ENCODE data around the gene APMAP.

Gene APMAP

GRCh38 chr20:24998121-24998520 is 5.6 kb upstream of the APMAP start:
- H3K4me3 ChIP-seq (ENCODE audit: severe bottlenecking), result no peak overlapping the region
- DNase-seq (ENCODE audit: low spot score) (no peak), ATAC-seq (ENCODE audit: low read depth) (no peak)
- no peak for TF ChIP-seq CTCF (IDR thresholded peaks at IDR 0.05; ENCODE audit: poor library complexity, severe bottlenecking)
- H3K9me3 ChIP-seq (ENCODE audit: severe bottlenecking), result no peaks in the 10 kb centered on the region
- H3K4me1 ChIP-seq (ENCODE audit: insufficient read depth, poor library complexity, severe bottlenecking), result peaks cover 14% of the 10 kb centered on the region
- H3K36me3 ChIP-seq (ENCODE audit: low read depth), result no peaks in the 10 kb centered on the region
- no peaks in the 10 kb centered on the region for H3K27me3 ChIP-seq (ENCODE audit: insufficient read depth, poor library complexity, severe bottlenecking)
- H3K27ac ChIP-seq (ENCODE audit: poor library complexity, severe bottlenecking), result no peak overlapping the region

- peaks cover 14% of the 10 kb centered on the region for H3K4me1 ChIP-seq (ENCODE audit: insufficient read depth, poor library complexity, severe bottlenecking)
- ATAC-seq (ENCODE audit: low read depth) (no peak), DNase-seq (ENCODE audit: low spot score) (no peak)
- H3K4me3 ChIP-seq (ENCODE audit: severe bottlenecking), result no peak overlapping the region
- no peak for TF ChIP-seq CTCF (IDR thresholded peaks at IDR 0.05; ENCODE audit: poor library complexity, severe bottlenecking)
- no peaks in the 10 kb centered on the region for H3K27me3 ChIP-seq (ENCODE audit: insufficient read depth, poor library complexity, severe bottlenecking)
- H3K9me3 ChIP-seq (ENCODE audit: severe bottlenecking), result no peaks in the 10 kb centered on the region
- H3K36me3 ChIP-seq (ENCODE audit: low read depth), result no peaks in the 10 kb centered on the region
- no peak overlapping the region for H3K27ac ChIP-seq (ENCODE audit: poor library complexity, severe bottlenecking)
These were observed 4.2 kb upstream of the APMAP start for GRCh38 chr20:24996449-24997377.

- TF ChIP-seq CTCF (IDR thresholded peaks at IDR 0.05; ENCODE audit: poor library complexity, severe bottlenecking), result no peak
- no peak for DNase-seq (ENCODE audit: low spot score)
- Histone ChIP-seq H3K4me3 (ENCODE audit: severe bottlenecking) (no peak overlapping the region), H3K27ac (ENCODE audit: poor library complexity, severe bottlenecking) (no peak overlapping the region), H3K9me3 (ENCODE audit: severe bottlenecking) (no peaks in the 10 kb centered on the region), H3K36me3 (ENCODE audit: low read depth) (no peaks in the 10 kb centered on the region), H3K27me3 (ENCODE audit: insufficient read depth, poor library complexity, severe bottlenecking) (no peaks in the 10 kb centered on the region), H3K4me1 (ENCODE audit: insufficient read depth, poor library complexity, severe bottlenecking) (peaks cover 18% of the 10 kb centered on the region)
- ATAC-seq (ENCODE audit: low read depth), result no peak
These were observed 3.3 kb upstream of the APMAP start for GRCh38 chr20:24995741-24996448.

- H3K36me3 ChIP-seq (ENCODE audit: low read depth), result peaks cover 2% of the 10 kb centered on the region; the same call in 1 of the 2 replicates
- peaks cover 8% of the 10 kb centered on the region for H3K4me1 ChIP-seq (ENCODE audit: insufficient read depth, poor library complexity, severe bottlenecking)
- ATAC-seq (ENCODE audit: low read depth), result peak; percentile 28; the same call in 2 of the 3 replicates
These were observed 2.2 kb upstream of the APMAP start for GRCh38 chr20:24994470-24995368.

More at GRCh38 chr20:24994470-24995368, 2.2 kb upstream of the APMAP start:
- no peak overlapping the region for H3K4me3 ChIP-seq (ENCODE audit: severe bottlenecking)
- no peaks in the 10 kb centered on the region for H3K9me3 ChIP-seq (ENCODE audit: severe bottlenecking)
- TF ChIP-seq CTCF (IDR thresholded peaks at IDR 0.05; ENCODE audit: poor library complexity, severe bottlenecking), result peak; percentile 97
- no peaks in the 10 kb centered on the region for H3K27me3 ChIP-seq (ENCODE audit: insufficient read depth, poor library complexity, severe bottlenecking)
- no peak overlapping the region for H3K27ac ChIP-seq (ENCODE audit: poor library complexity, severe bottlenecking)
- no peak for DNase-seq (ENCODE audit: low spot score)

Measured in RWPE2 (cell line).